Measurements from ENCODE around the gene BAZ1B.

DNA sequence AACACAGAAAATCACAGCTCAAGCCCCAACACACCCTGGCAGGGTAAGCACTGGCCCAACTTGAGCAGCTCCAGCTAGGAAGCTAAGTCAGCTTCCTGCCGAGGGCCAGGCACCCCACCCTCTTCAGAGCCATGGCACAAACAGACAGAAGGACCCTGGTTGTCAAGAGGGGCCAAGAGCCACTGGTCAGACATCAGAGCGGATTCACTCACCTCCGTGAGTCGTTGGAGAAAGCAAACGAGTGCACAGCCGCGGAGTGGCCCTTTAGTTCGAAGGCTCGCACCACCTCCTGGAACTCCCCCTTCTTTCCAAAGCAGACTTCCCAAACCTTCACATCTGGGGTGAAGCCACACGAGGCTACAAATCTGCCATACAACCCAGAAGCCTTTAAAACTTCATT, 48.9 kb upstream of the BAZ1B start:
- TF ChIP-seq, protein P1, sequence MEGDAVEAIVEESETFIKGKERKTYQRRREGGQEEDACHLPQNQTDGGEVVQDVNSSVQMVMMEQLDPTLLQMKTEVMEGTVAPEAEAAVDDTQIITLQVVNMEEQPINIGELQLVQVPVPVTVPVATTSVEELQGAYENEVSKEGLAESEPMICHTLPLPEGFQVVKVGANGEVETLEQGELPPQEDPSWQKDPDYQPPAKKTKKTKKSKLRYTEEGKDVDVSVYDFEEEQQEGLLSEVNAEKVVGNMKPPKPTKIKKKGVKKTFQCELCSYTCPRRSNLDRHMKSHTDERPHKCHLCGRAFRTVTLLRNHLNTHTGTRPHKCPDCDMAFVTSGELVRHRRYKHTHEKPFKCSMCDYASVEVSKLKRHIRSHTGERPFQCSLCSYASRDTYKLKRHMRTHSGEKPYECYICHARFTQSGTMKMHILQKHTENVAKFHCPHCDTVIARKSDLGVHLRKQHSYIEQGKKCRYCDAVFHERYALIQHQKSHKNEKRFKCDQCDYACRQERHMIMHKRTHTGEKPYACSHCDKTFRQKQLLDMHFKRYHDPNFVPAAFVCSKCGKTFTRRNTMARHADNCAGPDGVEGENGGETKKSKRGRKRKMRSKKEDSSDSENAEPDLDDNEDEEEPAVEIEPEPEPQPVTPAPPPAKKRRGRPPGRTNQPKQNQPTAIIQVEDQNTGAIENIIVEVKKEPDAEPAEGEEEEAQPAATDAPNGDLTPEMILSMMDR (IDR thresholded peaks at IDR 0.05; ENCODE audit: low read length) = no peak
- TF ChIP-seq EZH2 (IDR thresholded peaks at IDR 0.05; ENCODE audit: borderline replicate concordance, low read length) = no peak

Data from OCI-LY1 (cell line).